GM23338 (cell line): Measurements from ENCODE around the gene ANAPC13.

ENCODE experiments used
- EZH2phosphoT487 ChIP-seq: fragments of 200-600 bp; sonication (generic); IDR thresholded peaks from one replicate; pipeline ENCODE4 v1.8.1; 2018; ENCODE audit warnings: antibody characterized with exemption; ENCODE audit not compliant: unreplicated experiment
- JUNB ChIP-seq: IDR thresholded peaks from one replicate; pipeline ENCODE4 v1.6.1; 2016; ENCODE audit warnings: antibody characterized with exemption; ENCODE audit not compliant: unreplicated experiment
- POLR2AphosphoS5 ChIP-seq: IDR thresholded peaks from 2 replicates; pipeline ENCODE4 v1.6.1; 2016; ENCODE audit warnings: antibody characterized with exemption, low read depth
- REST ChIP-seq: IDR thresholded peaks from one replicate; pipeline ENCODE4 v1.6.1; 2018; ENCODE audit warnings: antibody characterized with exemption; ENCODE audit not compliant: unreplicated experiment
- STAT1 ChIP-seq: IDR thresholded peaks from one replicate; pipeline ENCODE4 v1.6.1; 2016; ENCODE audit warnings: antibody characterized with exemption; ENCODE audit not compliant: unreplicated experiment
- ZNF114 ChIP-seq: fragments of 250-450 bp; sonication (Bioruptor Pico); IDR thresholded peaks from 2 replicates; pipeline ENCODE4 v1.5.0; 2020; ENCODE audit warnings: mild to moderate bottlenecking, moderate library complexity
- TF ChIP-seq, protein P1 (sequence below), 2 experiments: fragments of 200-600 bp in 1 of 2; sonication (generic) in 1 of 2; conservative IDR thresholded peaks; 2 replicates each; pipeline versions ENCODE4 v1.5.1 to v1.6.1; 2016 to 2017; ENCODE audit warnings: antibody characterized with exemption in 2 of 2, low read depth in 2 of 2, mild to moderate bottlenecking in 2 of 2, moderate library complexity in 1 of 2

GRCh38 chr3:134458406-134458945, 27.3 kb downstream of the ANAPC13 start:
- no peak for TF ChIP-seq POLR2AphosphoS5
- no peak for TF ChIP-seq ZNF114 (CRISPR knock-in tag)
- no peak for TF ChIP-seq REST
- TF ChIP-seq, protein P1, sequence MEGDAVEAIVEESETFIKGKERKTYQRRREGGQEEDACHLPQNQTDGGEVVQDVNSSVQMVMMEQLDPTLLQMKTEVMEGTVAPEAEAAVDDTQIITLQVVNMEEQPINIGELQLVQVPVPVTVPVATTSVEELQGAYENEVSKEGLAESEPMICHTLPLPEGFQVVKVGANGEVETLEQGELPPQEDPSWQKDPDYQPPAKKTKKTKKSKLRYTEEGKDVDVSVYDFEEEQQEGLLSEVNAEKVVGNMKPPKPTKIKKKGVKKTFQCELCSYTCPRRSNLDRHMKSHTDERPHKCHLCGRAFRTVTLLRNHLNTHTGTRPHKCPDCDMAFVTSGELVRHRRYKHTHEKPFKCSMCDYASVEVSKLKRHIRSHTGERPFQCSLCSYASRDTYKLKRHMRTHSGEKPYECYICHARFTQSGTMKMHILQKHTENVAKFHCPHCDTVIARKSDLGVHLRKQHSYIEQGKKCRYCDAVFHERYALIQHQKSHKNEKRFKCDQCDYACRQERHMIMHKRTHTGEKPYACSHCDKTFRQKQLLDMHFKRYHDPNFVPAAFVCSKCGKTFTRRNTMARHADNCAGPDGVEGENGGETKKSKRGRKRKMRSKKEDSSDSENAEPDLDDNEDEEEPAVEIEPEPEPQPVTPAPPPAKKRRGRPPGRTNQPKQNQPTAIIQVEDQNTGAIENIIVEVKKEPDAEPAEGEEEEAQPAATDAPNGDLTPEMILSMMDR (conservative IDR thresholded peaks at IDR 0.05; ENCODE audit: low read depth in 2 of 2) = no peak
- TF ChIP-seq JUNB = no peak
- TF ChIP-seq STAT1 = no peak
- no peak for TF ChIP-seq EZH2phosphoT487
